GM10248 (cell line): ENCODE results near the gene CAMK2G.
"Not testable (repeated sequence)": the region's sequence is repeated elsewhere in the genome, so short reads cannot be mapped to it uniquely, and the experiment has no call there.

ENCODE experiments used
- CTCF ChIA-PET: fragments of 300-600 bp; sonication (Branson Sonifier 250); formaldehyde crosslinking; extraction: SDS; loops from one replicate; lab custom pipeline; 2021; ENCODE audit warnings: antibody characterized with exemption; lab: Yijun Ruan, JAX
- POLR2A ChIA-PET: fragments of 350-650 bp; sonication (Branson Sonifier 250); formaldehyde crosslinking; extraction: SDS; loops from one replicate; lab custom pipeline; 2020; ENCODE audit warnings: antibody characterized with exemption; lab: Yijun Ruan, JAX
- DNase-seq: peaks from one replicate; pipeline ENCODE4 v3.0.0; 2012; ENCODE audit errors: extremely low spot score
- TF ChIP-seq, protein P1 (sequence below): IDR thresholded peaks from 2 replicates; pipeline ENCODE4 v1.5.1; 2012; ENCODE audit warnings: mild to moderate bottlenecking, low read depth; ENCODE audit errors: extremely low read depth, missing control alignments, control extremely low read depth

The CAMK2G gene

DNA sequence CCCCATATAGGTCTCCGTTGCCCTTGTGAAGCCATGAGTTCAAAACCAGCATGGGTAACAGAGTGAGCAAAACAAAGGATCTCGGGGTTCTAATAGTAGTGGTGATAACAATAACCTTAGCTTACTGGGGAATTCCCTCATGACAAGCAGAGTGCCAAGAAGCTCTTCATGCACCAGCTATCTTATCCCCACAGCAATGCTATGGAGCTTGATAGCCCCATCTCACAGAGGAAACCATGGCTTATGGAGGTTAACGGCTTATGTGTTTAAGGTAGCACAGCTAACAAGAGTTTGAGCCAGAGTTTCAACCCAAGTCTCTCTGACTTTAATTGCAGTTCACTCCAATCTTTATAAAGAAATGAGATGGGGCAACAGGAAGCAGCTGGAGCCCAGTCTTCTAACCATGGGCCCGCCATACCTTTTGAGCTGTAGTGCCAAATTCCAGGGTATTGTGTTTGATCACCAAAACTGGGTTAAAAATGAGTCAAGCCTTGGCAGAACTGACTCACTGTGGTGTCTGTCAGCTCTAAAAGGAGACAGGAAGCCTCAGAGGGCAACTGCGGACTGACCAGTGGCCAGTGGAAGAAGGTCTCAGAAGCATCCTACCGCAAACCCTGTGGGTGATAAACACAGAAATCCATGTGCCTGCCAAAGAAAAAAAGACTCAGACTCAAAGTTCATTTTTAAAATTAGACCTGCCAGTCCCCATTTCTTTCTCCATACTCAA is 20.1 kb upstream of the CAMK2G start:
- ChIA-PET POLR2A (interaction anchor here (0.8 kb wide), 1 partner anchor 14 kb away, joined by 4 read pairs; no protein-coding TSS in a partner anchor), CTCF (interaction anchor here (0.9 to 8.0 kb wide), 8 partner anchors 8 to 1341 kb away, joined by 3 to 84 read pairs (median 4); partner anchors contain the start of genes COMTD1 and PLAU)
- DNase-seq: no peak
- TF ChIP-seq, protein P1, sequence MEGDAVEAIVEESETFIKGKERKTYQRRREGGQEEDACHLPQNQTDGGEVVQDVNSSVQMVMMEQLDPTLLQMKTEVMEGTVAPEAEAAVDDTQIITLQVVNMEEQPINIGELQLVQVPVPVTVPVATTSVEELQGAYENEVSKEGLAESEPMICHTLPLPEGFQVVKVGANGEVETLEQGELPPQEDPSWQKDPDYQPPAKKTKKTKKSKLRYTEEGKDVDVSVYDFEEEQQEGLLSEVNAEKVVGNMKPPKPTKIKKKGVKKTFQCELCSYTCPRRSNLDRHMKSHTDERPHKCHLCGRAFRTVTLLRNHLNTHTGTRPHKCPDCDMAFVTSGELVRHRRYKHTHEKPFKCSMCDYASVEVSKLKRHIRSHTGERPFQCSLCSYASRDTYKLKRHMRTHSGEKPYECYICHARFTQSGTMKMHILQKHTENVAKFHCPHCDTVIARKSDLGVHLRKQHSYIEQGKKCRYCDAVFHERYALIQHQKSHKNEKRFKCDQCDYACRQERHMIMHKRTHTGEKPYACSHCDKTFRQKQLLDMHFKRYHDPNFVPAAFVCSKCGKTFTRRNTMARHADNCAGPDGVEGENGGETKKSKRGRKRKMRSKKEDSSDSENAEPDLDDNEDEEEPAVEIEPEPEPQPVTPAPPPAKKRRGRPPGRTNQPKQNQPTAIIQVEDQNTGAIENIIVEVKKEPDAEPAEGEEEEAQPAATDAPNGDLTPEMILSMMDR: no peak

DNA sequence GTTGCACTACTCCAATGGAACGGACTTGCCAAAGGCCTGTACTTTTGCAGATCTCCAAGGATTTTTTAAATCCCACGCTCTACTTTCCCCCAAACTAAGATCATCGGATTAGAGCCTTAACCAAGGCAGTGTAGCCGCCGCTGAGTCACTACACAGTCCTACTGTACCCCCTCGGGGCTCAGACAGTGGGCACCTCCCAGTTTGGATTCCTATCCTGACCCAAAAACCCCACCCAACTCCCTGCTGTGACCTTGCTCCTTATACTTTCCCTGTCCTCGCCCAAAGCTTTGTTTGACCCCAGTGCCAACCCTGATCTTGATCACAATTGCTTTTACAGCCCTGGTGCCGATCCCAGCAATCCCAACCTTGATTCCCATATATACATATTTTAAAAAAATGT is 19.1 kb upstream of the CAMK2G start:
- CTCF ChIA-PET: interaction anchor here (1.2 to 8.0 kb wide), 7 partner anchors 6 to 47 kb away, joined by 3 to 84 read pairs (median 9); partner anchors contain the start of gene PLAU

DNA sequence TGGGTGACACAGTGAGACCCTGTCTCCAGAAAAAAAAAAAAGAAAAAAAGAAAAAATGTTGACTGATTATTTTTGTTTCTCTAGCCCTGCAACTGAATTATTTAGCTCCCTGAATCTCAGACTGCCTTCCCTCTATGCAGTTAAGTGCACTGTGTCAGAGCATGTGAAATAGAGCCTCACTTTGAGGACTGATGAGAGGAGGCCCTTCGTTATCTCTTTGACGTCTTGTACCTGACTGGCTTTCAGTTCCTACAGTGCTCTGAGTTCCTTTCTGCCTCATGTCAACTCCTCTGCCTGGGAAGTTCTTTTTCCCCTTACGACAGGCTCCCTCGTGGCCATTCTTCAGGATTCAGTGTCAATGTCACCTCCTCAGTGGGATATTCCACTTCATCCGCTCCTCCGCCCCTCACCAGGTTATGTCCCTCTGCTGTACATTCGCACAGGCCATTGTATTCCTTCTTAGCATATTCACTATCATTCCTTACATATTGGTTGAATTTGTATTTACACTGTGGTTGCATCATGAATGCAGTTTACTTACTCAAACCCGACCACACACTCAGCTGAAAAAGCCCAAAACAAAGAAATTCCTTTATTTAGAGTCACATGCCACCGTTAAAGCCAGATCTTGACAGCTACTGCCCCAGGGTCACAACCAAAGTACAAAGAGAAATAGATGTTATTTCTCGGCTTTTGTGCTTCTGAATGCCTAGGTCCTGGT is 18.1 kb upstream of the CAMK2G start:
- TF ChIP-seq, protein P1: no peak
- DNase-seq: no peak
- ChIA-PET POLR2A (interaction anchor here (1.1 kb wide), 1 partner anchor 189 kb away, joined by 3 read pairs; no protein-coding TSS in a partner anchor), CTCF (interaction anchor here (0.9 to 19.3 kb wide), 6 partner anchors 7 to 211 kb away, joined by 3 to 566 read pairs (median 44); no protein-coding TSS in a partner anchor)

More for the DNA sequence above, 19.1 kb upstream of the CAMK2G start:
- no peak for DNase-seq
- POLR2A ChIA-PET: no interaction called here
- TF ChIP-seq, protein P1: no peak

DNA sequence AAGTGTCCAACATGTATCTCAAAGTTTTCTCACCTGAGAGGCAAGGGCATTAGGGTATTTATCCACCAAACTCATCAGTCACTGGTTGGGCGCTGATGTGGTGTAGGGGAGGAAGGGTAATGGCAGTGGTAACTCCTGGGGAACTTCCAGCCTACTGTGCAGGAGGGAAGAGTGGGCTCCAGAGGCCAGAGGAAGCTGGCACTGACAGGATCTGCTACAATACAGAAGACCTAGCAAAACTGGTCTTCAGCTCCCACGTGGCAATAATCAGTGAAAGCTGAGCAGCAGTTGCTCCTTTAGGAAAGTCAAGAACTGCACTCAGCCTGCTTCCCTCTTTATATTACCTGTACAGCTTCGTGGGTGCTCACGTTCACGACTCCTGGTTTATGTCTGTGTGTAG is 17.2 kb upstream of the CAMK2G start:
- TF ChIP-seq, protein P1: no peak
- ChIA-PET CTCF (interaction anchor here (0.9 to 19.3 kb wide), 7 partner anchors 8 to 211 kb away, joined by 3 to 566 read pairs (median 6); no protein-coding TSS in a partner anchor), POLR2A (interaction anchor here (1.0 to 1.1 kb wide), 2 partner anchors 43 to 190 kb away, joined by 3 to 4 read pairs; no protein-coding TSS in a partner anchor)
- DNase-seq: no peak

DNA sequence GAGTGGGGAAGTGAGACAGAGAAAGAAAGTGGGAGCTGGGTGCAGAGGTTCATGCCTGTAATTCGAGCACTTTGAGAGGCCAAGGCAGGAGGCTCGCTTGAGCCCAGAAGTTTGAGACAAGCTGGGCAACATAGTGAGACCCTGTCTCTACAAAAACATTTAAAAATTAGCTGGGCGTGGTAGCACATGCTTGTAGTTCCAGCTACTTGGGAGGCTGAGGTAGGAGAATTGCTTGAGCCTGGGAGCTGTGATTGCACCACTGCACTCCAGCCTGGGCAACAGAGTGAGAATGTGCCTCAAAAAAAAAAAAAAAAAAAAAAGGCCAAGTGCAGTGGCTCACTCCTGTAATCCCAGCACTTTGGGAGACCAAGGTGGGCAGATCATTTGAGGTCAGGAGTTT is 16.5 kb upstream of the CAMK2G start:
- ChIA-PET POLR2A (interaction anchor here (1.0 kb wide), 1 partner anchor 44 kb away, joined by 4 read pairs; no protein-coding TSS in a partner anchor), CTCF (interaction anchor here (0.9 to 19.3 kb wide), 8 partner anchors 8 to 1345 kb away, joined by 3 to 566 read pairs (median 5); partner anchors contain the start of gene COMTD1)
- not testable (repeated sequence) for DNase-seq

DNA sequence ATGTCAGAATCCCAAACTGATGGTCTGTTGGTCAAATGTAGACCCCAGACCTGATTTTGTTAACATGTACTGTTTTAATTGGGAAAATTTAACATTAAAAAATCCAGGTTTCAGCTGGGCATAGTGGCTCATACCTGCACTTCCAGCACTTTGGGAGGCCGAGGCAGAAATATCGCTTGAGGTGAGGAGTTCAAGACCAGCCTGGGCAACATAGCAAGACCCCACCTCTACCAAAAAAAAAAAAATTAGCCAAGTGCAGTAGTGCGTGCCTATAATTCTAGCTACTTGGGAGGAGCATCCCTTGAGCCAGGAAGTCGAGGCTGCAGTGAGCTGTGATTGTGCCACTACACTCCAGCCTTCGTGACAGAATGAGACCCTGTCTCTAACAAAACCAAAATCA is 15.9 kb upstream of the CAMK2G start:
- ChIA-PET CTCF (interaction anchor here (0.9 to 19.3 kb wide), 9 partner anchors 9 to 1346 kb away, joined by 3 to 566 read pairs (median 31); partner anchors contain the start of genes COMTD1 and PLAU), POLR2A (no interaction called here)
- no peak for DNase-seq
- TF ChIP-seq, protein P1: no peak

DNA sequence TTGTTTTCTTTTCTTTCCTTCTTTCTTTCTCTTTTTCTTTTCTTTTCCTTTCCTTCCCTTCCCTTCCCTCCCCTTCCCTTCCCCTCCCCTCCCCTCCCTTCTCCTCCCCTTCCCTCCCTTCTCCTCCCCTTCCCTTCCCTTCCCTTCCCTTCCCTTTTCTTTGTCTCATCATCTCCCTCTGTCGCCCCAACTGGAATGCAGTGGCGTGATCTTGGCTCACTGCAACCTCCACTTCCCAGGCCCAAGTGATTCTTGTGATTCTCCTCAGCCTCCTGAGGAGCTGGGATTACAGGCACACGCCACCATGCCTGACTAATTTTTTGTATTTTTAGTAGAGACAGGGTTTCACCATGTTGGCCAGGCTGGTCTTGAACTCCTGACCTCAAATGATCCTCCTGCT is 15.1 kb upstream of the CAMK2G start:
- POLR2A ChIA-PET, DNase-seq: not testable (repeated sequence)
- CTCF ChIA-PET: interaction anchor here (1.1 to 19.3 kb wide), 11 partner anchors 10 to 1341 kb away, joined by 3 to 566 read pairs (median 31); partner anchors contain the start of gene PLAU
